Stimulated activated CD4-positive, alpha-beta T cell treated with anti-CD3 and anti-CD28 coated beads, Interleukin-15, amount 100 ng/mL, for 1 hour (primary cell): ENCODE data around the gene FLACC1.
"Not testable (repeated sequence)": the region's sequence is repeated elsewhere in the genome, so short reads cannot be mapped to it uniquely, and the experiment has no call there.

Source experiments
- DNase-seq, 2 donors: peaks; one replicate each; pipeline ENCODE4 v3.0.0-alpha.2; 2020; ENCODE audit warnings: low read depth in 1 of 2, low spot score in 1 of 2

Gene FLACC1, protein sequence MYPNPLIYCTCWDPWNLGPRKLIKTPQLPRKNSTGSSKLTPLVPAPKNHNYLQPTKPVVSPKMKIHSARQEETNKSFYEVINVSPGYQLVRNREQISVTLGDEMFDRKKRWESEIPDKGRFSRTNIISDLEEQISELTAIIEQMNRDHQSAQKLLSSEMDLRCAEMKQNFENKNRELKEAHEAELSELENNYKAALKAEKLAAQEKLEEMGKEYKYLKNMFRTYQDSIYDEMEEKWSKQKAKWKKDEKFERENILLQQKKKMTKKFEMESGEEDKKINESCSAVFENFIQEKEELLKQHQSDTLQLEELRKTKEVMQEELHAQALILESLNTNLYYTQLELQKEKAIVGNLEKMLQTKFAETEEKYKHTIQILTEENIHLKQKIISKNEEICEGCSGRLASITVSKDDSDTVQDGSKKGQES

DNA sequence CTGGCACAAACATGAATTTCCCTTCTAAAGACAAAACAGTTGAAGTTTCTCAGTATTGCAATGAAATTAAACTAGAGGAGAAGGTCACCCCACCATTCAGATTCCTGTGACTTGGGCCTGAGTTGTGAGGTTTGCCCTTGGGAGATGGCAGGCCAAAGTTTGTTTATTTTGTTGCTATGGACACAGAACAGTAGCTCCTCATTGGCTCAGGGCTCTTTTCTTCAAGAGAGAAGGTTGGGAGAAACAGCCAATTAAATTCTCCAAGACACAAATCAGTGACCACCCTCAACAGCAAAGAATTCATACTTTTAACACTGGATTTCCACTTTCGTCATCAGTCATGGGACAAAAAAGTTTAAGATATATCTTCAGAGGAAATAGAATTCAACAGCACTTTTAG is at the start of gene FLACC1:
Gene FLACC1, minus strand, starts transcription at position 125 of the 400 bp plus-strand sequence. CDS start 5,941 bp downstream, outside the sequence.
- DNase-seq = no peak

DNA sequence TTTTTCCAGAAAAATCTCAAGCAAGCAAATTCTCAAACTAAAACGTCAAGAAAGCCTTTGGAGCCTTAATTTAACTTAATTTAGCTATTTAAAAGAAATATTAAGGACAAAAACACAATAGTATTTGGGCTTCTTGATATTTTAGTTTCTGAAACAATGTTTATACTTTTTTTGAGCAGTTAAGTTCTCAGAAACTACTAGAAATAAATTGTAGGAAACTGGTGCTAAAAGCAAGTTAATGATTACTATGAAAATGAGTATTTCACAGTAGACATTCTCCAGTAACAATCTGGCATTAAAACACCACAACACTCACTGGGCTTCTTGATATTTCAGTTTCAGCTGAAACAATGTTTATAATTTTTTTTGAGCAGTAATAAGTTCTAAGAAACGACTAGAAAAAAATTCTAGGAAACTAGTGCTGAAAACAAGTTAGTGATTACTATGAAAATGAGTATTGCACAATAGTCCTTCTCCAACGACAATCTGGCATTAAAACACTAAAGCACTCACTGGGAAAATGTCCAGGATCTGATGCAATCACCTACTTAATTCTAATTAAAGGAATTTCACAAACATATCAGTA is 49.0 kb upstream of the FLACC1 start:
- no peak for DNase-seq

DNA sequence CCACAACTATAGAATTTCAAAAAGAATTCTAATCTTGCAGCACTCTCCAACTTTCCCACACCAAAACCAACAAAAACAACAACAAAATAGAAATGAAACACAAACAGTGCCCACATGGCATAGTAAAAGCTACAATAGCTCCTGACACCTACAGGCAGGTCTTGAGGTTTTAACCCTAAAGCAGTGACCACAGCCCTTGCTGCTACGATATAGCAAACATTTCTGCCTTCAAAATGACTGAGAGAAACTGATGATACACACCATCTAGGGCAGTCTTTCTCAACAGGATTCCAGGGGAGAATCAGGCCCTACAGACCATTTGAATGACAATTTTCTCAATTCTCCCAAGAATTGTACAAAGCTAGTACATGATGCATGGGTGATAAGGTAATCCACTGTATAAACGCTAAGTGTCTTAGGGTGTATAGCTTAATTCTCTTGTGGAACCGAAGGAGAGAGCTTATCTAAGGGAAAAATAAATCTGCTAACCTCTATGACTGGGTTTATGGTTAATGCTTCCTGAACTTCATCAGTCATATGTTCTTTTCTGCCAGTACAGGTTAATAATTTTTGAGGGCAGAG is 47.6 kb upstream of the FLACC1 start:
- DNase-seq = no peak

DNA sequence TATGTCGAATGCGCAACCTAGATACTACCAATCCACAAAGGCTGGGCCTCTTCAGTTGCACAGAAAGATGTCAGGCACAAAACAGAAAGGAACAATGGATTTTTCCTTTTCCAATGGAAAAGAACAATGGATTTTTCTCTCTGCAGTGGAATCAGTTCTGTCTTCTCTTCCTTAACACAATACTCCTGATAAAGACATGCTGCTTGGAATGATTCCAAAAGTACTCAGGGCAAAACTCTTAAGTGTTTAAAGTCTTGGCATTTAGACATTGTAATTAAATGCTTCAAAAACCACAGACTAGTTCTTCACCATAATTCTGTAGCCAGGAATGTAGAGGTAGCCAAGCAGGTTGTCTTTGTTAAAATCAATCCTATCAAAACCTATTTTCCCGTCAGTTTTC is 46.7 kb upstream of the FLACC1 start:
- no peak for DNase-seq

DNA sequence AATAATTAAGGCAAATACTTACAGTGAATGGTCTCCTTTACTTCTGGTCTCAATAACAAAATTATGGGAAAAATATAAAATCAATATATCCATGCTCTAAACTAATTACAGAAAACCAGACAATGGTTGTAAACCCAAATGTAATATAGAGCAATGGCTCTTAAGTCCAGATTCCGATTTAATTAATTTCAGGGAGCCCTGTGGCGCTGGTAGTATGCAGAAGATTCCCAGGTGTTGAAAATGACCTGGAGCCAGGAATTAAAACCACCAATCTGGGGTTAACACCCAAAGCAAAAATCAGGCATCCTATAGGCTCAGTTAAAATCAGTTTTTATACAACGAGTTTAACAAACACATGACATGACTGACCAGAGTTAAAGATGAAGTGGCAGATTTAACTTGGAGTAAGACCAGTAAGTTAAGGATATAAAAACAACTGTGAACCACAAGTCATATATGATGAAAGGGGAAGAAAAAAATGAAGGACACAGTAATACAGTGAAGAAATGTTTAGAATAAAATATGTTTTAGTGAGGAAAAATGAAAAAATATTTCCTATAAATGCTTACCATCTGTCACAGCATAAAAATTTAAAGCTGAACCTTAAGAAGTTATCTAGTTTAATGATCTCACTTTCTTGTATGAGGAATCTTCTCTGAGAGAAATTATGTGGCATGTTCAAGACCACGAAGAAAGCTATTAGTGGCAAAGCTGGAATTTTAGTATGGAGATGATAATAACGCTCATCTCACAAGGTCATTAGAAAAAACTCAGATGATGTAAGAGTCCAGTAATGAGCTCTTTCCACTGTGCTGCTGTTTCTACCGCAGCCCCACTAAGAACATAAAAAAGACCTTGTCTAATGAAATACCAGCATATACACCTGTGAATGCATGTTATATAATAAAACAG is 45.8 kb upstream of the FLACC1 start:
- no peak for DNase-seq

DNA sequence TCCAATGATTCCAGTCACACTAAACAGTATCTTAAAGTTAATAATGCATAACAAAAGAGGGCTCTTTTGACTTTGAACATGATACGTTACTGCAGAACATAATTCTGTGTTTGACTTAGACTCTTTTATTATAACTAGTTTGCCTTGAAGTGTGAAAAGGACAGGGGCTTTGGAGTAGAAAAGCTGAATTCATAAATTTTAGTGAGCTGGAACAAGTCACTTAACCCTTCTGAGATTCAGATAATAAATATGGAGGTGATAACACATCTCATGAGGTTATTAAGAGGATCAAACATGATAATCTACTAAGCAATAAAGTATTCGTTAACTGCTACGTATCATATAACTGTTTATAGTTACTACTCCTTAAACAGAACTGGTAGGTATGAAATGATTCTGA is 44.7 kb upstream of the FLACC1 start:
- no peak for DNase-seq

DNA sequence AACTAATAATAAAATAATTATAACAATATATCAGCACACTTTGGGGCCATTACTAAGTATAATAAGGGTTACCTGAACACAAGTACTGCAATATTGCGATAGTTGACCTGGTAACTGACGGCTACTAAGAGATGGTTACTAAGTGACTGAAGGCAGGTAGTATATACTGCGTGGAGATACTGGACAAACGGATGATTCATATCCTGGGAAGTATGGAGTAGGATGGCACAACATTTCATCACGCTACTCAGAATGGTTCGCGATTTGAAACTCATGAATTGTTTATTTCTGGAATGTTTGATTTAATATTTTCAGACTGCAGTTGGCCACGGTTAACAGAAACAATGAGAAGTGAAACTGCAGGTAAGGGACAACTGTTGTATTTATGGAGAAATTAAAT is 39.5 kb upstream of the FLACC1 start:
- no peak for DNase-seq

DNA sequence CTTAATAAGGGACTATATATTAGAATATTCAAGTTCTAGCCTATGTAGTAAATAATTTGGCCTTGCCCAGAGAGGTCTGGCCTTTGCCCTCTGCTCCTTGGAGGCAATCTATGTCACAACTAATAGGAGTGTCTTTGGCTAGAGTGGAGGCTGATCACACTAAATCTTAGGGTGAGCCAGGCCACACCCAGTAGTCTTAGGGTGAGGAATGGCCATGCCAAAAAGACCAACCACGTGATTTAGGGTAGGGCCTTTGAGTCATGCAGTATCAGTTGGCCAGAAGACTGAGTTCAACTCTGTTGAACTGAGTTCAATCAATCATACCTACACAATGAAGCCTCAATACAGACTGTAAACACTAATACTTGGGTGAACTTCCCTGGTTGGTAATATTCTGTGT is 26.0 kb upstream of the FLACC1 start:
- no peak for DNase-seq

DNA sequence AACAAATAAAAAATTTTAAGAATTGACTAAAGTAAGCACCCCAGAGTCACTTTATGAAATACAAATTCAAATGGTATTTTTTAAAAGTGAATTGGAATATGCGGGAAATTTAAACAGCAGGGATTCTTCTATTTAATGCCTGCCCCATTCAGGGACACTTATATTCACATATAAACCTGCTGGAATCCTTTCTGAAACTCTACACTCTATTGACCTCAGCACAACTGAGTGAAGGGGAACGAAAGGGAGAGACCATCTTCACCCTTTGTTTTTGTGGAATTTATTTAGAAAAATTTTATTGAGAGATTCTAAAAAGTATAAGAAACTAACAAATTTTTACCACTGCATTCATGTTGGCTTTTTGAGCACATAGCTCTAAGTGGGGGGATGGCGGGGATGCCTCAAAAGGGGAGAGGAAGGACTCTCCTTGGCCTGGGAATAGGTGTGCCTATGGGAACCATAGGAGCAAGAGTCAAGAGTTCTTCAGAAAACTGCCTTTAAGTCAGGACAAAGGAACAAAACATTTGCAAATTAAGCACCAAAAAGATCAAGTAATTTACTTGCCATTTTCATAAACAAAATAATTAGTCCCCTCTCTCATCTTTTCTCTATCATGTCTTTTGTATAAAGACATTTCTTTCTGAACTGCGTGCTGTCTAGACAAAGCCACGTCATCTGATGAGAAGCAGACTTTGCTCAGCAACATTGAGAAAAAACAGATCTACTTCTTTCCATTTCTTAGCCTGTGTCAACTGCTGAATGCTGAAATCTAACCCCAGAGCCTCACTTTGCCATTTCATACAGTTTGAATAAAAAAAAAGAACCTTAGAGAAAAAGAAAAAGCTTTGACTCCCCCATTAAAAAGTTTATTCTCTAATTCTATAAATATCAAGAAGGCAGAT is 21.6 kb upstream of the FLACC1 start:
- DNase-seq = no peak

DNA sequence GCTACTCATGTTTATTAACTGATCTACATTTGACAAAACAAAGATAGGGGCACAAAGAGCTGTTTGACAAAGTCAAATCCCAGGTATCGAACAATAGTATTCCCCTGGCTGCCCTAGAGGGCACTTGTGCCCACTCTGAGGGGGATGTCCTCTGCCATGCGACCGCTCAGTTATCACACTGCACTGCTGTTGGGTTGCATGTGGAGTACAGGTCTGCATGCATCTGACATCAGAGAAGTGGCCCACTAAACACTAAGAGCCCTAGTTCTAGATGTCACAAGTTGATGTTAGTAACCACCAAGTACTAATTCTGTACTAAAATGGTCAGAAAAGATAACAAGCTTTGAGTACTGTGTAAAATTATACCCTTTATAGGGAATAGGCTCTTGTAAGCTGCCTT is 20.1 kb upstream of the FLACC1 start:
- DNase-seq = no peak

DNA sequence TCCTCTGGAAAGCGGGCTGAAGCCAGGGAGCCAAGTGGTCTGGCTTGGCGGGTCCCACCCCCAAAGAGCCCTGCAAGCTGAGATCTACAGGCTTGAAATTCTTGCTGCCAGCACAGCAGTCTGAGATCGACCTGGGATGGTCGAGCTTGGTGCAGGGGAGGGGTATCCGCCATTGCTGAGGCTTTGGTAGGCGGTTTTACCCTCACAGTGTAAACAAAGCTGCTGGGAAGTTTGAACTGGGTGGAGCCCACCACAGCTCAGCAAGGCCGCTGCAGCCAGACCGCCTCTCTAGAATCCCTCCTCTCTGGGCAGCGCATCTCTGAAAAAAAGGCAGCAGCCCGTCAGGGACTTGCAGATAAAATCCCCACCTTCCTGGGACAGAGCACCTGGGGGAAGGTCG is 12.6 kb upstream of the FLACC1 start:
- no peak for DNase-seq

DNA sequence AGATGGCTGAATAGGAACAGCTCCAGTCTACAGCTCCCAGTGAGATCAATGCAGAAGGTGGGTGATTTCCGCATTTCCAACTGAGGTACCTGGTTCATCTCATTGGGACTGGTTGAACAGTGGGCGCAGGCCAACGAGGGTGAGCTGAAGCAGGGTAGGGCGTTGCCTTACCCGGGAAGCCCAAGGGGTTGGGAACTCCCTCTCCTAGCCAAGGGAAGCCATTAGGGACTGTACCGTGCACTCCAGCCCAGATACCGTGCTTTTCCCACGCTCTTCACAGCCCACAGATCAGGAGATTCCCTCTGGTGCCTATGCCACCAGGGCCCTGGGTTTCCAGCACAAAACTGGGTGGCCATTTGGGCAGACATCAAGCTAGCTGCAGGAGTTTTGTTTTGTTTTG is 12.2 kb upstream of the FLACC1 start:
- DNase-seq = not testable (repeated sequence)

DNA sequence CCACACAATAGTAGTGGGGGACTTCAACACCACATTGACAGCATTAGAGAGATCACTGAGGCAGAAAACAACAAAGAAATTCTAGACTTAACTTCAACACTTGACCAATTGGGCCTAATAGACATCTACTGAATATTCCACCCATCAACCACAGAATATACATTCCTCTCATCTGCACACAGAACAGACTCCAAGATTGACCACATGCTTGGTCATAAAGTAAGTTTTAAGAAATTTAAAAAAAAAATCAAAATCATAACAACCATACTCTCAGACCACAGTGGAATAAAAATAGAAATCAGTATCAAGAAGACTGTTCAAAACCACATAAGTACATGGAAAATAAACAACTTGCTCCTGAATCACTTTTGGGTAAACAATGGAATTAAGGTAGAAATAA is 9.0 kb upstream of the FLACC1 start:
- DNase-seq = no peak

DNA sequence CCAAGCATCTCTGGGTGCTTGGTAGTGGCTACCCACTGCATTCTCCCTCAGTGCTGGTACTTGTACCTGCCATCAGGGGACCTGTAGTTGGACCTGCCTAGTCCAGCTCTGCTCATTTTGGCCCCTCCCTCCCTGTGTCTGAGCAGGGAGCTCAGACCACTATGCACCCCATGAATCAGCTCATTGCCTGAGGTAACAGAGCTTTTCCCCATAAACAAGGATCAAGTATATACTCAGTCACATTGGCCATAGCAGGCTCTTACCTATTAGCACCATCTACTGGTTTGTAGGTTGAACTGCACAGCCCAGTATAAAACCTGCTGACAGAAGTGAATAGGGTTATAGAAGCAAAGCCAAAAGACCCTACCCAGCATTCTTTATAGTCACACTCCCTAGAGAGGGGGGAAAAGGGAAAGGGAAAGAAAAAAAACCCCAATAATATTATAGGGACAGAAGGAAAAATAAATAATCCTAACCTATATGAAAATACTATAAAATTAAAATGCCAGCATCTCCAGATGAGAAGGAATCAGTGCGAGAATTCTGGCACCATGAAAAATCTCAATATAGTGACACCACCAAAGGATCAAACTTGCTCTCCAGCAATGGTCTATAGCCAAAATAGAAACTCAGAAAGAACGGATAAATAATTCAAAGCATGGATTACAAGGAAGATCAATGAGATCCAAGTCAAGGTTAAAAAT is 6.9 kb upstream of the FLACC1 start:
- DNase-seq = no peak

DNA sequence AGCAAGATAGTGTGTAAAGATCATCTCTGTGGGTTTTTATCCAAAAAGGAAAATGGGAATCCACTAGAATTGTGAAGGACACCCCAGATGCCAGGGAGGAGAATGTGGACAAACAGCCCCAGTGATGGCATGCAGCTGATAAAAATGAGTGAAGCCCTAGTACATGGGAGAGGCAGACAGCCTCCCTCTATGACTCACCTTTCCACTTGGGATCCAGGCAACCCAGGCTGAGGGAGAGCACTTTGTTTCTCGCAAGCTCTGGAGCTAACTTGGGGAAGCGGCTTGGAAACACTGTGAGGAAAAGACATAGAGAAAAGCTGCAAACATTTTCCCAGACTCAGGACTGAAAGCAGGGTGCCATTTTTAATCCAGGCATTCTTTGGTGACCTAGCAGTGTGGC is 5.3 kb upstream of the FLACC1 start:
- DNase-seq = no peak

DNA sequence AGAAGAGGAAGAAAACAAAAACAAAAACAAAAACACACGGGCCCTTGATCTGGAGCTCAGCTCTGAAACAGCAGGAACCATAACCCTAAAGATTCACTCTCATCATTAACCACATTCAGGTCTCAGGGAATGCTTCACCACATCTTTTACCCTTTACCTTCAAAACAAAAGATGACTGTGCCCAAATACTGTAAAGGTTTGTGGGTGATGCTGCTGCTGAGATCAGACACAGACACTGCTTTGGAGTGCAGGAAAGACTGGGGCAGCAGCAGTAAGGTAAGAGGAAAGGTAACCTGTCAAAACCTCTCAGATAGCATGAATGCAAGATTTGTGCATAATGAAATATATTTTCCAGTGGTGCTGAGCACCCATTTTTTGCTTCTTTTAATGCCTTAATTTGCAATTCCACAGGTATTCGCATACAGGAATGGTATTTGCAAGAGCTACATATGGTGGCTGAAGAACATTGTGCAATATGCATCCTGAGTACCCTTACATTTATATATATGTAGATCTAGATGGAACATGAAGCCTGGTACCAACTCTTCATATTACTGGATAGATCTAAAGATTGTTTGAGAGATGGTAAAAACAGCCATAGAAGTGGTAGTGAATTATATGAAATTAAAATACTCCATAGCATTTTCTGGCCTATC is 4.1 kb upstream of the FLACC1 start:
- DNase-seq = no peak

DNA sequence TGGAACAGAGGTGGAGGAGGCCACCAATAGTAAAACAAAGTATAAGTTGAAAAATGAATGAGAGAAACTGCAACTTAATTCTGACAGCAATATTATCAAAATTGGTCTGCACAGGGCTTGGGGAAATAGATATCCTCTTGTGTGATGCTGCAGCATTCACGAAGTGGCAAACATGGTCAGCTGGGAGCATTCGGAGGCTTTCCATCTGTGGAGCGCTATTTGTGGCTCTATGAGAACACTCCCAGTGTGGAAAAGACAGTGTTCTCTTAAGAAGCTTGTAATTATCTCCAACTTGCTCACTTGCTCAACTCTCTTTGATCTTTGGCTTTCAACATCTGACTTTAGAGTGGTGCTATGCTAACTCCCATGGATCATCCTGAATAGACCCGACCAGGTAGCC is 3.1 kb upstream of the FLACC1 start:
- DNase-seq = no peak

DNA sequence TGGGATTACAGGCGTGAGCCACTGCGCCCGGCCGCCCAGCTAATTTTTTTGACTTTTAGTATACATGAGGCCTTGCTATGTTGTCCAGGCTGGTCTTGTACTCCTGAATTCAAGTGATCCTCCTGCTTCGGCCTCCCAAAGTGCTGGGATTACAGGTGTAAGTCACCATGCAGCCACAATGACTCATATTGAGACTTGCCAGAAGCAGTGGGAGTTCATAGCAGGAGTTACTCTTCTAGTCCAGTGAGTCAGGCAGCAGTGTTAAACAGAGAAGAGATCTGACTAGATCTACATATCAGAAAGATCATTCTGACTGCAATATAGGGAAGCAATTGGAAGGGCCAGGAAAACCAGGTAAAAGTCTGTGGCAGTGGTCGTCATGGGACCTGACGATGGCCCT is 1.5 kb upstream of the FLACC1 start:
- DNase-seq = no peak

DNA sequence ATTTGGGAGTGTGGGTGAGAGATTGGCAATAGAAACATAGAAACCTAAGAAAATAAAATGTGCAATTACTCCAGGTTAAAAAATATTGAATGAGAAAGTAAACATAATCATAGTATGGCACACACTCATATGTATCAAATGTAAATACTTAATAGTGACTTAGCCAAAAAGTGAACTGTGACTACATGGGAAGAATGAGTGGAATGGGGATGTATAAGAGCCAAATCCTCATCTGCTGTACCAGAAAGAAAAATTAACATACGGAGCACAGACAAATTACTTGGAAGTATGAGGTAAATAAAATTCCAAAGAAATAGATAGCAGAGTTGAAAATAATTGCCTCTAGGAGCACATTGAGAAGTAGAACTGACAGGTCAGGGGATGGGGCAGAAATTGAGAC is 4.0 kb downstream of the FLACC1 start:
- DNase-seq = no peak
